WTC11 (cell line): Measurements from ENCODE around the gene ZDHHC9. TPM values are rescaled to one million over a fixed set of nuclear protein-coding genes. Genes with fewer than 3 reads are reported as not detected.

Experiments
- ATAC-seq: fragments of 200-7000 bp; cut with Tn5 transposase; 2 replicates; pipeline ENCODE4 v1.10.0; 2021; ENCODE audit warnings: mild to moderate bottlenecking, moderate library complexity
- CTCF ChIA-PET: fragments of 300-600 bp; sonication (Branson Sonifier 250); formaldehyde crosslinking; loops from one replicate; lab custom pipeline; 2021; ENCODE audit warnings: antibody characterized with exemption; lab: Charles Lee
- POLR2A ChIA-PET: fragments of 350-600 bp; sonication (Branson Sonifier 250); formaldehyde crosslinking; loops from one replicate; lab custom pipeline; 2021; ENCODE audit warnings: antibody characterized with exemption; lab: Charles Lee
- DNase-seq: peaks from one replicate; pipeline ENCODE4 v3.0.0; 2021; ENCODE audit warnings: low spot score
- H3K27ac Mint-ChIP-seq: 2 replicates; pipeline ENCODE4 v1.8.0; 2021; ENCODE audit warnings: mixed read lengths
- H3K27me3 Mint-ChIP-seq: 2 replicates; pipeline ENCODE4 v1.8.0; 2021; ENCODE audit warnings: low read depth, mild to moderate bottlenecking, moderate library complexity, mixed read lengths
- H3K36me3 Mint-ChIP-seq: 2 replicates; pipeline ENCODE4 v1.8.0; 2021; ENCODE audit warnings: mixed read lengths
- H3K4me1 Mint-ChIP-seq: 2 replicates; pipeline ENCODE4 v1.8.0; 2022; ENCODE audit warnings: mixed read lengths
- H3K4me3 Mint-ChIP-seq: 2 replicates; pipeline ENCODE4 v1.8.0; 2021; ENCODE audit warnings: mild to moderate bottlenecking, moderate library complexity, mixed read lengths
- H3K9me3 Mint-ChIP-seq: 2 replicates; pipeline ENCODE4 v1.8.0; 2021; ENCODE audit warnings: mixed read lengths
- ATF2 ChIP-seq: sonication (generic); formaldehyde crosslinking; IDR thresholded peaks from 2 replicates; pipeline ENCODE4 v1.8.1; 2022; ENCODE audit warnings: low read depth, missing genetic modification reagents, borderline replicate concordance
- ATF6 ChIP-seq: sonication (generic); formaldehyde crosslinking; IDR thresholded peaks from 2 replicates; pipeline ENCODE4 v1.8.1; 2023; ENCODE audit warnings: mild to moderate bottlenecking, missing genetic modification reagents
- E2F4 ChIP-seq: sonication (generic); formaldehyde crosslinking; IDR thresholded peaks from 2 replicates; pipeline ENCODE4 v1.8.1; 2022; ENCODE audit warnings: low read depth, mild to moderate bottlenecking, moderate library complexity, missing genetic modification reagents, borderline replicate concordance
- ELF4 ChIP-seq: sonication (generic); formaldehyde crosslinking; IDR thresholded peaks from 2 replicates; pipeline ENCODE4 v1.8.1; 2022; ENCODE audit warnings: low read depth, mild to moderate bottlenecking, moderate library complexity, missing genetic modification reagents
- GABPB1 ChIP-seq: sonication (generic); formaldehyde crosslinking; IDR thresholded peaks from 2 replicates; pipeline ENCODE4 v1.8.1; 2023; ENCODE audit warnings: mild to moderate bottlenecking, missing genetic modification reagents
- MXD4 ChIP-seq: fragments of 250-450 bp; sonication (Bioruptor Pico); IDR thresholded peaks from 2 replicates; pipeline ENCODE4 v1.8.0; 2021; ENCODE audit warnings: mild to moderate bottlenecking, moderate library complexity, borderline replicate concordance
- PREB ChIP-seq: sonication (generic); formaldehyde crosslinking; IDR thresholded peaks from 2 replicates; pipeline ENCODE4 v1.8.1; 2022; ENCODE audit warnings: mild to moderate bottlenecking, missing genetic modification reagents, moderate library complexity, borderline replicate concordance
- SP1 ChIP-seq: sonication (generic); formaldehyde crosslinking; conservative IDR thresholded peaks from 2 replicates; pipeline ENCODE4 v1.8.1; 2022; ENCODE audit warnings: missing genetic modification reagents
- TEAD1 ChIP-seq: sonication (generic); formaldehyde crosslinking; IDR thresholded peaks from 2 replicates; pipeline ENCODE4 v1.8.0; 2022; ENCODE audit warnings: mild to moderate bottlenecking, missing genetic modification reagents
- USF2 ChIP-seq: sonication (generic); formaldehyde crosslinking; IDR thresholded peaks from 2 replicates; pipeline ENCODE4 v1.8.1; 2023; ENCODE audit warnings: mild to moderate bottlenecking, missing genetic modification reagents, moderate library complexity
- ZNF138 ChIP-seq: sonication (generic); formaldehyde crosslinking; conservative IDR thresholded peaks from 2 replicates; pipeline ENCODE4 v1.8.1; 2022; ENCODE audit warnings: mild to moderate bottlenecking, moderate library complexity, missing genetic modification reagents
- ZSCAN18 ChIP-seq: fragments of 250-450 bp; sonication (Bioruptor Pico); IDR thresholded peaks from 2 replicates; pipeline ENCODE4 v2.1.2; 2022; ENCODE audit warnings: mild to moderate bottlenecking, moderate library complexity
- total RNA-seq: library from RNA; stranded (reverse); gene quantifications from 3 replicates; pipeline ENCODE4 v1.2.3, GENCODE V29; 2021

Gene ZDHHC9
- total RNA-seq, 1 experiment from 2014 or later, result 25.0 TPM

- Mint-ChIP-seq H3K27ac (no peak overlapping the region), H3K27me3 (no peaks in the 10 kb centered on the region), H3K4me3 (no peak overlapping the region), H3K4me1 (peaks cover 5% of the 10 kb centered on the region)
- POLR2A ChIA-PET, result no interaction called here
- TF ChIP-seq ATF2 (CRISPR knock-in tag), result no peak
- TF ChIP-seq SP1 (CRISPR knock-in tag), result no peak
- no peak for TF ChIP-seq ELF4 (CRISPR knock-in tag)
- no peak for TF ChIP-seq MXD4 (CRISPR knock-in tag)
- TF ChIP-seq GABPB1 (CRISPR knock-in tag), result no peak
- no peak for TF ChIP-seq ZNF138 (CRISPR knock-in tag)
- TF ChIP-seq ATF6 (CRISPR knock-in tag), result no peak
- TF ChIP-seq USF2 (CRISPR knock-in tag), result no peak
- TF ChIP-seq, all 79 proteins: peak for 0
- Mint-ChIP-seq H3K36me3 (peaks cover 23% of the 10 kb centered on the region), H3K9me3 (no peaks in the 10 kb centered on the region)
- CTCF ChIA-PET, result interaction anchor here (1.0 to 1.4 kb wide), 2 partner anchors 9 to 67 kb away, joined by 3 to 6 read pairs; no protein-coding TSS in a partner anchor
- DNase-seq (no peak), ATAC-seq (no peak)
Observed at GRCh38 chrX:129823522-129823921, 20.2 kb downstream of the ZDHHC9 start.

GRCh38 chrX:129823115-129823514, 20.6 kb downstream of the ZDHHC9 start:
- H3K4me1 Mint-ChIP-seq, result peaks cover 5% of the 10 kb centered on the region
- DNase-seq (peak; percentile 14), ATAC-seq (peak; percentile 60)
- TF ChIP-seq ZSCAN18 (CRISPR knock-in tag) (no peak), MXD4 (CRISPR knock-in tag) (no peak)
- H3K4me3 Mint-ChIP-seq, result no peak overlapping the region
- POLR2A ChIA-PET, result no interaction called here
- peaks cover 23% of the 10 kb centered on the region for H3K36me3 Mint-ChIP-seq
- no peaks in the 10 kb centered on the region for H3K27me3 Mint-ChIP-seq
- H3K9me3 Mint-ChIP-seq, result no peaks in the 10 kb centered on the region
- CTCF ChIA-PET, result interaction anchor here (1.0 to 1.4 kb wide), 2 partner anchors 10 to 67 kb away, joined by 3 to 6 read pairs; no protein-coding TSS in a partner anchor
- H3K27ac Mint-ChIP-seq, result no peak overlapping the region

GRCh38 chrX:129818123-129818522, 25.6 kb downstream of the ZDHHC9 start:
- H3K27me3 Mint-ChIP-seq, result no peaks in the 10 kb centered on the region
- DNase-seq, result no peak
- POLR2A ChIA-PET, result no interaction called here
- CTCF ChIA-PET, result no interaction called here
- peaks cover 17% of the 10 kb centered on the region for H3K36me3 Mint-ChIP-seq
- TF ChIP-seq PREB (CRISPR knock-in tag), result no peak
- TF ChIP-seq TEAD1, result no peak
- no peak for TF ChIP-seq E2F4 (CRISPR knock-in tag)
- no peak for ATAC-seq
- no peak overlapping the region for H3K27ac Mint-ChIP-seq
- no peaks in the 10 kb centered on the region for H3K9me3 Mint-ChIP-seq
- no peak overlapping the region for H3K4me3 Mint-ChIP-seq
- no peaks in the 10 kb centered on the region for H3K4me1 Mint-ChIP-seq
